K562 (cell line): ENCODE measurements around the gene CCDC87. TPM values are rescaled to one million over a fixed set of nuclear protein-coding genes. Genes with fewer than 3 reads are reported as not detected.

Source experiments
- CGGBP1 ChIP-seq: fragments of 250-450 bp; sonication (Bioruptor Pico); IDR thresholded peaks from 2 replicates; pipeline ENCODE4 v1.9.0; 2021; ENCODE audit warnings: mild to moderate bottlenecking
- CREBBP ChIP-seq: IDR thresholded peaks from one replicate; pipeline ENCODE4 v1.6.1; 2012; ENCODE audit warnings: low read depth, mild to moderate bottlenecking, control low read depth, inconsistent platforms, low read length
- GTF2F1 ChIP-seq: IDR thresholded peaks from 2 replicates; pipeline ENCODE4 v1.6.1; 2011; ENCODE audit warnings: low read depth, low read length, improper control_type of control experiment
- GTF3C2 ChIP-seq: IDR thresholded peaks from 3 replicates; pipeline ENCODE4 v1.6.1; 2011; ENCODE audit warnings: borderline replicate concordance, mild to moderate bottlenecking, moderate library complexity; ENCODE audit not compliant: insufficient read length; ENCODE audit errors: extremely low read depth
- HOXB6 ChIP-seq: fragments of 250-450 bp; sonication (Bioruptor Pico); IDR thresholded peaks from 2 replicates; pipeline ENCODE4 v1.5.1; 2022; ENCODE audit warnings: mild to moderate bottlenecking, borderline replicate concordance
- MECOM ChIP-seq: fragments of 250-450 bp; sonication (Bioruptor Pico); IDR thresholded peaks from 2 replicates; pipeline ENCODE4 v1.8.0; 2022; ENCODE audit warnings: inconsistent platforms
- MYNN ChIP-seq, 2 experiments: sonication (generic); formaldehyde crosslinking in 1 of 2; IDR thresholded peaks; 2 replicates each; pipeline versions ENCODE4 v1.5.0 to v1.6.1; 2016 to 2020; ENCODE audit warnings: antibody characterized with exemption in 1 of 2, missing genetic modification reagents in 1 of 2
- NR4A1 ChIP-seq, 2 experiments: fragments of 250-450 bp in 1 of 2; fragments of 450-650 bp in 1 of 2; sonication (Bioruptor Pico) in 1 of 2; IDR thresholded peaks; 2 replicates each; pipeline versions ENCODE4 v1.4.0 to v1.6.1; 2016 to 2020; ENCODE audit warnings: mild to moderate bottlenecking in 2 of 2, missing compliant biosample characterization in 1 of 2, missing genetic modification characterization in 1 of 2, moderate library complexity in 1 of 2
- PCBP1 ChIP-seq: fragments of 200-400 bp; formaldehyde crosslinking; IDR thresholded peaks from 2 replicates; pipeline ENCODE4 v1.6.1; 2018; ENCODE audit warnings: mild to moderate bottlenecking, low read depth, low read length; ENCODE audit not compliant: poor library complexity, severe bottlenecking
- PYGO2 ChIP-seq: fragments of 450-650 bp; IDR thresholded peaks from 2 replicates; pipeline ENCODE4 v1.6.1; 2016; ENCODE audit warnings: mild to moderate bottlenecking, missing genetic modification characterization, moderate library complexity, missing compliant biosample characterization
- ZBTB7A ChIP-seq: IDR thresholded peaks from 2 replicates; pipeline ENCODE4 v1.6.1; 2011; ENCODE audit warnings: low read depth, mild to moderate bottlenecking, low read length, moderate library complexity, borderline replicate concordance; ENCODE audit not compliant: control insufficient read depth
- ZKSCAN3 ChIP-seq: fragments of 250-450 bp; sonication (Bioruptor Pico); IDR thresholded peaks from 2 replicates; pipeline ENCODE4 v1.4.0; 2020
- ZNF124 ChIP-seq: sonication (generic); formaldehyde crosslinking; IDR thresholded peaks from 2 replicates; pipeline ENCODE4 v1.8.1; 2022; ENCODE audit warnings: missing genetic modification reagents
- ZNF23 ChIP-seq: fragments of 250-450 bp; sonication (Bioruptor Pico); IDR thresholded peaks from 2 replicates; pipeline ENCODE4 v1.4.0; 2020; ENCODE audit warnings: mild to moderate bottlenecking
- polyA plus RNA-seq, 8 experiments: library from polyadenylated mRNA; depleted of rRNA in 4 of 8; stranded (reverse) in 5 of 8; unstranded in 3 of 8; fragments of >200 nt; fragmentation: Nextera tagmentation in 2 of 8; fragmentation: Illumina TruSeq in 1 of 8; extraction: Ambion mirVana in 2 of 8; extraction: Trizol in 1 of 8; gene quantifications; 2 replicates each; pipeline versions ENCODE4 v1.2.1 to v1.2.3, GENCODE V29; 2011 to 2014; ENCODE audit warnings: inconsistent platforms in 1 of 8, missing spikeins in 1 of 8
- total RNA-seq, 7 experiments: library from RNA; depleted of rRNA in 6 of 7; stranded (reverse); fragments of >200 nt in 6 of 7; fragmentation: Illumina TruSeq in 2 of 7; extraction: Trizol in 2 of 7; gene quantifications; 2 replicates each; pipeline versions ENCODE4 v1.2.1 to v1.2.3, GENCODE V29; 2011 to 2021; ENCODE audit warnings: low replicate concordance in 1 of 7
- TF ChIP-seq, protein P1 (sequence below): fragments of 450-650 bp; formaldehyde crosslinking; IDR thresholded peaks from 2 replicates; pipeline ENCODE4 v1.4.0; 2022; ENCODE audit warnings: mild to moderate bottlenecking, moderate library complexity
- TF ChIP-seq, protein P2 (sequence below): sonication (generic); formaldehyde crosslinking; IDR thresholded peaks from 2 replicates; pipeline ENCODE4 v1.8.0; 2022; ENCODE audit warnings: mild to moderate bottlenecking, missing genetic modification reagents
- TF ChIP-seq, protein P3 (sequence below): fragments of 250-450 bp; sonication (Bioruptor Pico); IDR thresholded peaks from 2 replicates; pipeline ENCODE4 v1.4.0; 2020; ENCODE audit warnings: mild to moderate bottlenecking

Gene CCDC87
- total and polyA plus RNA-seq, 9 of the 15 experiments (the other 6 are each of a cell fraction or from before 2014, with no cell fraction given): 0.03 to 0.44 (median 0.15) TPM; not detected in 1

DNA sequence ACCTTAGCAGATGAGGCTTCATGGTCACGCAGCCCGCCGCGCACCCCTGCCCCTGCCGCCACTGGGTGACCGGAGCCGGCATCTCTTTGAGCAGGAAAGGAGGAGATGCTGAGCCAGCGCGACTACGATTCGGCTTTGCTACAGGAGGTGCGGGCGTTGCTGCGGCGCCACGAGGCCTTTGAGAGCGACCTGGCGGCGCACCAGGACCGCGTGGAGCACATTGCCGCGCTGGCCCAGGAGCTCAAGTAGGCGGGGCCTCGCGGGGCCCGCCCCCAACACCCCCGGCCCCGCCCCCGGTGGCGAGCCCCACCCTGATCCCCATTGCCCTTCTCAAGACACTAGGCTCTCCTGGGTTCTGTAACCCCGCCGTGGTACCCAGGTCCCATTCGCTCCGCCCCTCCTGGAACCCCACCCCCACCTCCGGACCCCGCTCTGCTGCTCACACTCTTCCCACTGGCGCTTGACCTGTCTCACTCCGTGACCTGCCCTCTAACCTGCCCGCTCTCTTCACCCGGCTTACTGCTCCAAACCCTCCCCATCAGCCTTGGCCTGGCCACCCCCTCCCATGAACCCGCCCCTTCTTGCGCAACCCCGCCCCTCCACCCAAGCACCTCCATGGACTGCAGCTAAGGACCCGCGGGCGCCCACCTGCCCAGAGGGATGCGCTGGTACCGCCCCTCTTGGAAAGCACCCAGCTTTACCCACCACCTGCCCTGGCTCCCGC, 33.6 kb downstream of the CCDC87 start (continued):
- TF ChIP-seq NR4A1 (CRISPR knock-in tag; IDR thresholded peaks at IDR 0.05): no peak
- TF ChIP-seq NR4A1 (tag; IDR thresholded peaks at IDR 0.05): no peak
- no peak for TF ChIP-seq GTF3C2
- no peak for TF ChIP-seq MECOM
- no peak for TF ChIP-seq ZKSCAN3 (CRISPR knock-in tag)
- TF ChIP-seq, protein P1, sequence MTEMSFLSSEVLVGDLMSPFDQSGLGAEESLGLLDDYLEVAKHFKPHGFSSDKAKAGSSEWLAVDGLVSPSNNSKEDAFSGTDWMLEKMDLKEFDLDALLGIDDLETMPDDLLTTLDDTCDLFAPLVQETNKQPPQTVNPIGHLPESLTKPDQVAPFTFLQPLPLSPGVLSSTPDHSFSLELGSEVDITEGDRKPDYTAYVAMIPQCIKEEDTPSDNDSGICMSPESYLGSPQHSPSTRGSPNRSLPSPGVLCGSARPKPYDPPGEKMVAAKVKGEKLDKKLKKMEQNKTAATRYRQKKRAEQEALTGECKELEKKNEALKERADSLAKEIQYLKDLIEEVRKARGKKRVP (CRISPR knock-in tag): no peak
- TF ChIP-seq HOXB6 (CRISPR knock-in tag): no peak
- no peak for TF ChIP-seq ZNF124 (CRISPR knock-in tag)
- TF ChIP-seq MYNN (IDR thresholded peaks at IDR 0.05): no peak
- no peak for TF ChIP-seq MYNN (CRISPR knock-in tag; IDR thresholded peaks at IDR 0.05)
- TF ChIP-seq, protein P2, sequence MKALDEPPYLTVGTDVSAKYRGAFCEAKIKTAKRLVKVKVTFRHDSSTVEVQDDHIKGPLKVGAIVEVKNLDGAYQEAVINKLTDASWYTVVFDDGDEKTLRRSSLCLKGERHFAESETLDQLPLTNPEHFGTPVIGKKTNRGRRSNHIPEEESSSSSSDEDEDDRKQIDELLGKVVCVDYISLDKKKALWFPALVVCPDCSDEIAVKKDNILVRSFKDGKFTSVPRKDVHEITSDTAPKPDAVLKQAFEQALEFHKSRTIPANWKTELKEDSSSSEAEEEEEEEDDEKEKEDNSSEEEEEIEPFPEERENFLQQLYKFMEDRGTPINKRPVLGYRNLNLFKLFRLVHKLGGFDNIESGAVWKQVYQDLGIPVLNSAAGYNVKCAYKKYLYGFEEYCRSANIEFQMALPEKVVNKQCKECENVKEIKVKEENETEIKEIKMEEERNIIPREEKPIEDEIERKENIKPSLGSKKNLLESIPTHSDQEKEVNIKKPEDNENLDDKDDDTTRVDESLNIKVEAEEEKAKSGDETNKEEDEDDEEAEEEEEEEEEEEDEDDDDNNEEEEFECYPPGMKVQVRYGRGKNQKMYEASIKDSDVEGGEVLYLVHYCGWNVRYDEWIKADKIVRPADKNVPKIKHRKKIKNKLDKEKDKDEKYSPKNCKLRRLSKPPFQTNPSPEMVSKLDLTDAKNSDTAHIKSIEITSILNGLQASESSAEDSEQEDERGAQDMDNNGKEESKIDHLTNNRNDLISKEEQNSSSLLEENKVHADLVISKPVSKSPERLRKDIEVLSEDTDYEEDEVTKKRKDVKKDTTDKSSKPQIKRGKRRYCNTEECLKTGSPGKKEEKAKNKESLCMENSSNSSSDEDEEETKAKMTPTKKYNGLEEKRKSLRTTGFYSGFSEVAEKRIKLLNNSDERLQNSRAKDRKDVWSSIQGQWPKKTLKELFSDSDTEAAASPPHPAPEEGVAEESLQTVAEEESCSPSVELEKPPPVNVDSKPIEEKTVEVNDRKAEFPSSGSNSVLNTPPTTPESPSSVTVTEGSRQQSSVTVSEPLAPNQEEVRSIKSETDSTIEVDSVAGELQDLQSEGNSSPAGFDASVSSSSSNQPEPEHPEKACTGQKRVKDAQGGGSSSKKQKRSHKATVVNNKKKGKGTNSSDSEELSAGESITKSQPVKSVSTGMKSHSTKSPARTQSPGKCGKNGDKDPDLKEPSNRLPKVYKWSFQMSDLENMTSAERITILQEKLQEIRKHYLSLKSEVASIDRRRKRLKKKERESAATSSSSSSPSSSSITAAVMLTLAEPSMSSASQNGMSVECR (CRISPR knock-in tag): peak; percentile 48; the same call in 1 of the 2 replicates
- TF ChIP-seq ZNF23 (CRISPR knock-in tag): no peak
- TF ChIP-seq CGGBP1 (CRISPR knock-in tag): no peak
- TF ChIP-seq GTF2F1: no peak
- TF ChIP-seq PYGO2 (tag): no peak
- TF ChIP-seq, protein P3, sequence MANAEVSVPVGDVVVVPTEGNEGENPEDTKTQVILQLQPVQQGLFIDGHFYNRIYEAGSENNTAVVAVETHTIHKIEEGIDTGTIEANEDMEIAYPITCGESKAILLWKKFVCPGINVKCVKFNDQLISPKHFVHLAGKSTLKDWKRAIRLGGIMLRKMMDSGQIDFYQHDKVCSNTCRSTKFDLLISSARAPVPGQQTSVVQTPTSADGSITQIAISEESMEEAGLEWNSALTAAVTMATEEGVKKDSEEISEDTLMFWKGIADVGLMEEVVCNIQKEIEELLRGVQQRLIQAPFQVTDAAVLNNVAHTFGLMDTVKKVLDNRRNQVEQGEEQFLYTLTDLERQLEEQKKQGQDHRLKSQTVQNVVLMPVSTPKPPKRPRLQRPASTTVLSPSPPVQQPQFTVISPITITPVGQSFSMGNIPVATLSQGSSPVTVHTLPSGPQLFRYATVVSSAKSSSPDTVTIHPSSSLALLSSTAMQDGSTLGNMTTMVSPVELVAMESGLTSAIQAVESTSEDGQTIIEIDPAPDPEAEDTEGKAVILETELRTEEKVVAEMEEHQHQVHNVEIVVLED (CRISPR knock-in tag): no peak
- TF ChIP-seq CREBBP: no peak
- no peak for TF ChIP-seq ZBTB7A
- peak; percentile 30 for TF ChIP-seq PCBP1
